Parathyroid adenoma (tissue), 2 donors: ENCODE data around the gene SCARF2.
A peak's percentile ranks its signal among the peaks of the same experiment; 100 is the strongest.

Experiments
- H2AFZ ChIP-seq: fragments of 300-600 bp; sonication (generic); one replicate; pipeline ENCODE4 v1.7.0; 2017; ENCODE audit warnings: antibody characterized with exemption, mild to moderate bottlenecking
- H3K27ac ChIP-seq: fragments of 300-600 bp; sonication (generic); one replicate; pipeline ENCODE4 v1.7.0; 2017
- H3K27me3 ChIP-seq: fragments of 300-600 bp; sonication (generic); one replicate; pipeline ENCODE4 v1.7.0; 2017; ENCODE audit warnings: low read length; ENCODE audit not compliant: control insufficient read depth, insufficient read depth
- H3K36me3 ChIP-seq: fragments of 300-600 bp; sonication (generic); one replicate; pipeline ENCODE4 v1.7.0; 2017; ENCODE audit warnings: low read length; ENCODE audit not compliant: control insufficient read depth, insufficient read depth
- H3K4me1 ChIP-seq: fragments of 300-600 bp; sonication (generic); one replicate; pipeline ENCODE4 v1.7.0; 2017; ENCODE audit warnings: control low read depth
- H3K4me2 ChIP-seq: fragments of 300-600 bp; sonication (generic); one replicate; pipeline ENCODE4 v1.7.0; 2017; ENCODE audit warnings: low read length
- H3K4me3 ChIP-seq: fragments of 300-600 bp; sonication (generic); one replicate; pipeline ENCODE4 v1.7.0; 2017; ENCODE audit warnings: low read depth, low read length
- H3K79me2 ChIP-seq: fragments of 300-600 bp; sonication (generic); one replicate; pipeline ENCODE4 v1.7.0; 2017; ENCODE audit warnings: control low read depth
- H3K9ac ChIP-seq: fragments of 300-600 bp; sonication (generic); one replicate; pipeline ENCODE4 v1.7.0; 2017; ENCODE audit warnings: mild to moderate bottlenecking
- H3K9me3 ChIP-seq: fragments of 300-600 bp; sonication (generic); one replicate; pipeline ENCODE4 v1.7.0; 2017; ENCODE audit warnings: low read length; ENCODE audit not compliant: control insufficient read depth
- TF ChIP-seq, protein P1 (sequence below): fragments of 300-600 bp; sonication (generic); IDR thresholded peaks from one replicate; pipeline ENCODE4 v1.7.0; 2017; ENCODE audit warnings: antibody characterized with exemption, mild to moderate bottlenecking
- donor health status: primary hyperparathyroidism.

SCARF2 gene

GRCh38 chr22:20430720-20431510 lies 6.7 kb downstream of the SCARF2 start:
- Histone ChIP-seq H3K36me3 (no peaks in the 10 kb centered on the region), H3K4me1 (no peaks in the 10 kb centered on the region), H3K4me3 (peak overlapping the region; percentile 24), H3K9me3 (no peaks in the 10 kb centered on the region), H3K9ac (no peak overlapping the region), H3K27me3 (peaks cover 9% of the 10 kb centered on the region), H3K27ac (no peak overlapping the region), H3K79me2 (no peaks in the 10 kb centered on the region), H2AFZ (no peak overlapping the region), H3K4me2 (peak overlapping the region; percentile 62)
- TF ChIP-seq, protein P1, sequence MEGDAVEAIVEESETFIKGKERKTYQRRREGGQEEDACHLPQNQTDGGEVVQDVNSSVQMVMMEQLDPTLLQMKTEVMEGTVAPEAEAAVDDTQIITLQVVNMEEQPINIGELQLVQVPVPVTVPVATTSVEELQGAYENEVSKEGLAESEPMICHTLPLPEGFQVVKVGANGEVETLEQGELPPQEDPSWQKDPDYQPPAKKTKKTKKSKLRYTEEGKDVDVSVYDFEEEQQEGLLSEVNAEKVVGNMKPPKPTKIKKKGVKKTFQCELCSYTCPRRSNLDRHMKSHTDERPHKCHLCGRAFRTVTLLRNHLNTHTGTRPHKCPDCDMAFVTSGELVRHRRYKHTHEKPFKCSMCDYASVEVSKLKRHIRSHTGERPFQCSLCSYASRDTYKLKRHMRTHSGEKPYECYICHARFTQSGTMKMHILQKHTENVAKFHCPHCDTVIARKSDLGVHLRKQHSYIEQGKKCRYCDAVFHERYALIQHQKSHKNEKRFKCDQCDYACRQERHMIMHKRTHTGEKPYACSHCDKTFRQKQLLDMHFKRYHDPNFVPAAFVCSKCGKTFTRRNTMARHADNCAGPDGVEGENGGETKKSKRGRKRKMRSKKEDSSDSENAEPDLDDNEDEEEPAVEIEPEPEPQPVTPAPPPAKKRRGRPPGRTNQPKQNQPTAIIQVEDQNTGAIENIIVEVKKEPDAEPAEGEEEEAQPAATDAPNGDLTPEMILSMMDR: no peak

- peak overlapping the region; percentile 62 for H3K4me2 ChIP-seq
- no peaks in the 10 kb centered on the region for H3K79me2 ChIP-seq
- no peak overlapping the region for H2AFZ ChIP-seq
- no peak overlapping the region for H3K27ac ChIP-seq
- TF ChIP-seq, protein P1: no peak
- no peaks in the 10 kb centered on the region for H3K9me3 ChIP-seq
- no peaks in the 10 kb centered on the region for H3K4me1 ChIP-seq
- no peak overlapping the region for H3K9ac ChIP-seq
- peak overlapping the region; percentile 4 for H3K4me3 ChIP-seq
- H3K27me3 ChIP-seq: peaks cover 10% of the 10 kb centered on the region
- H3K36me3 ChIP-seq: no peaks in the 10 kb centered on the region
Observed at GRCh38 chr22:20430101-20430719, 7.4 kb downstream of the SCARF2 start.

GRCh38 chr22:20429254-20430100 lies 8.1 kb downstream of the SCARF2 start:
- H3K9ac ChIP-seq: no peak overlapping the region
- peak overlapping the region; percentile 4 for H3K4me2 ChIP-seq
- TF ChIP-seq, protein P1: no peak
- H3K36me3 ChIP-seq: no peaks in the 10 kb centered on the region
- H3K27ac ChIP-seq: no peak overlapping the region
- no peaks in the 10 kb centered on the region for H3K79me2 ChIP-seq
- H3K4me1 ChIP-seq: no peaks in the 10 kb centered on the region
- no peaks in the 10 kb centered on the region for H3K9me3 ChIP-seq
- H3K27me3 ChIP-seq: peaks cover 10% of the 10 kb centered on the region
- H2AFZ ChIP-seq: no peak overlapping the region
- peak overlapping the region; percentile 11 for H3K4me3 ChIP-seq

DNA sequence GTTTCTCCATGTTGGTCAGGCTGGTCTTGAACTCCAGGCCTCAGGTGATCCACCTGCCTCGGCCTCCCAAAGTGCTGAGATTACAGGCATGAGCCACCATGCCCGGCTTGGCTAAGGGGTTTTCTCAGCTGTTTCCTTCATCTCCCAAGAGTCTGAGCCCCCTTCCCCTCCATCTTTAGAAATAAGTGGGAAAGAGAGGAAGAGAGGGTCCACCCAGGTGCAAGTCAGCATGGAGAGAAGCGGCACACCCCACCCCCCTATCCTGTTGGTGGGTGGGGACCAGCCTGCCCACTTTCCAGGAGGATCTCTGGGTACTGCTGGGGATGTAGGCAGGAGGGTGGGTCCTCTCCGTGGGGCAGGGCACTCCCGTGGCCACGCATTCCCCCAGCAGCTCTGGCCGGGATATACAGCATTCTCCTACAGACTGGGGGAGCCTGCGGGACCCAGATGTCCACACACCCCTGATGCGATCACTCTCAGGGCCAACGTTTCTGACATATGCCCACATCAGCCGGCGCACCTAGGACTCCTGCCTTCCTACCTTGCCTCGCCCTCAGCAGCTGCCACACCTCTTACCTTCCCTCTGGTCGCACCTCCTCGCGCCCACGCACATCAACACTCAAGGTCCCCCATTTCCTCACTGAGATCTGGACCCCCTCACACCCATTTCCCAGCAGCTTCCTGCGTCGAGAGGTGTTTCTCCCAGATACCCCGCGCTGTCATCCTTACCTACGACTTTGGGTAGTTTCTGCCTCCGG lies 8.9 kb downstream of the SCARF2 start:
- no peaks in the 10 kb centered on the region for H3K36me3 ChIP-seq
- H2AFZ ChIP-seq: no peak overlapping the region
- peak overlapping the region; percentile 4 for H3K4me2 ChIP-seq
- no peak overlapping the region for H3K9ac ChIP-seq
- H3K27ac ChIP-seq: no peak overlapping the region
- peak overlapping the region; percentile 11 for H3K4me3 ChIP-seq
- no peaks in the 10 kb centered on the region for H3K79me2 ChIP-seq
- H3K9me3 ChIP-seq: no peaks in the 10 kb centered on the region
- H3K27me3 ChIP-seq: peaks cover 10% of the 10 kb centered on the region
- TF ChIP-seq, protein P1: no peak
- no peaks in the 10 kb centered on the region for H3K4me1 ChIP-seq
